ENCODE measurements around the gene GABBR2. TPM values are rescaled to one million over a fixed set of nuclear protein-coding genes. Genes with fewer than 3 reads are reported as not detected.
"Not testable (repeated sequence)": the region's sequence is repeated elsewhere in the genome, so short reads cannot be mapped to it uniquely, and the experiment has no call there.

GABBR2 gene
- total RNA-seq, 1 experiment from 2014 or later = not detected

GRCh38 chr9:98590101-98590500 lies 118.6 kb downstream of the GABBR2 start:
- no peak overlapping the region for H3K27ac ChIP-seq (ENCODE audit: low read depth, low read length, poor library complexity, severe bottlenecking)
- TF ChIP-seq EZH2 (IDR thresholded peaks at IDR 0.05; ENCODE audit: borderline replicate concordance, low read depth, low read length, poor library complexity, severe bottlenecking) (no peak), CTCF (conservative IDR thresholded peaks at IDR 0.05; ENCODE audit: low read depth, low read length) (no peak)
- ChIA-PET CTCF (no interaction called here), POLR2A (ENCODE audit: low non-redundant PET) (no interaction called here)
- H3K4me3 ChIP-seq (ENCODE audit: low read depth, low read length, poor library complexity, severe bottlenecking) = no peak overlapping the region
- intact Hi-C loops (cut with micrococcal nuclease; ENCODE audit: unreplicated experiment) = no loop called here
- no peaks in the 10 kb centered on the region for H3K9me3 ChIP-seq (ENCODE audit: low read depth, low read length, poor library complexity, severe bottlenecking)
- peaks cover 21% of the 10 kb centered on the region for H3K27me3 ChIP-seq (replicated peaks; ENCODE audit: insufficient read depth, low read depth, low read length, poor library complexity)
- DNase-seq (ENCODE audit: low spot score) = no peak
- H3K36me3 ChIP-seq (ENCODE audit: insufficient read depth, low read length, poor library complexity, severe bottlenecking) = no peaks in the 10 kb centered on the region
- no peaks in the 10 kb centered on the region for H3K4me1 ChIP-seq (ENCODE audit: insufficient read depth, low read length, poor library complexity, severe bottlenecking)
- BruUV-seq (replicated peaks) = no TSS peak

GRCh38 chr9:98589102-98589501 lies 119.6 kb downstream of the GABBR2 start:
- no peak overlapping the region for H3K4me3 ChIP-seq (ENCODE audit: low read depth, low read length, poor library complexity, severe bottlenecking)
- CTCF ChIA-PET = no interaction called here
- TF ChIP-seq EZH2 (IDR thresholded peaks at IDR 0.05; ENCODE audit: borderline replicate concordance, low read depth, low read length, poor library complexity, severe bottlenecking) = no peak
- intact Hi-C loops (cut with micrococcal nuclease; ENCODE audit: unreplicated experiment) = no loop called here
- POLR2A ChIA-PET (ENCODE audit: low non-redundant PET) = no interaction called here
- peaks cover 21% of the 10 kb centered on the region for H3K27me3 ChIP-seq (replicated peaks; ENCODE audit: insufficient read depth, low read depth, low read length, poor library complexity)
- DNase-seq (ENCODE audit: low spot score) = no peak
- no peaks in the 10 kb centered on the region for H3K4me1 ChIP-seq (ENCODE audit: insufficient read depth, low read length, poor library complexity, severe bottlenecking)
- no peak overlapping the region for H3K27ac ChIP-seq (ENCODE audit: low read depth, low read length, poor library complexity, severe bottlenecking)
- no peaks in the 10 kb centered on the region for H3K36me3 ChIP-seq (ENCODE audit: insufficient read depth, low read length, poor library complexity, severe bottlenecking)
- no TSS peak for BruUV-seq (replicated peaks)
- no peaks in the 10 kb centered on the region for H3K9me3 ChIP-seq (ENCODE audit: low read depth, low read length, poor library complexity, severe bottlenecking)

GRCh38 chr9:98584853-98585438 lies 123.8 kb downstream of the GABBR2 start:
- BruUV-seq (replicated peaks); H3K27ac ChIP-seq (ENCODE audit: low read depth, low read length, poor library complexity, severe bottlenecking); DNase-seq (ENCODE audit: low spot score); H3K4me1 ChIP-seq (ENCODE audit: insufficient read depth, low read length, poor library complexity, severe bottlenecking); H3K9me3 ChIP-seq (ENCODE audit: low read depth, low read length, poor library complexity, severe bottlenecking); H3K36me3 ChIP-seq (ENCODE audit: insufficient read depth, low read length, poor library complexity, severe bottlenecking); H3K4me3 ChIP-seq (ENCODE audit: low read depth, low read length, poor library complexity, severe bottlenecking); CTCF ChIA-PET; intact Hi-C loops (cut with micrococcal nuclease; ENCODE audit: unreplicated experiment): not testable (repeated sequence)
- POLR2A ChIA-PET (ENCODE audit: low non-redundant PET) = interaction anchor here (0.6 kb wide), 1 partner anchor 9 kb away, joined by 3 read pairs; no protein-coding TSS in a partner anchor
- H3K27me3 ChIP-seq (replicated peaks; ENCODE audit: insufficient read depth, low read depth, low read length, poor library complexity) = peaks cover 52% of the 10 kb centered on the region

GRCh38 chr9:98584059-98584458 lies 124.7 kb downstream of the GABBR2 start:
- H3K4me1 ChIP-seq (ENCODE audit: insufficient read depth, low read length, poor library complexity, severe bottlenecking) = no peaks in the 10 kb centered on the region
- no peak overlapping the region for H3K4me3 ChIP-seq (ENCODE audit: low read depth, low read length, poor library complexity, severe bottlenecking)
- TF ChIP-seq CTCF (conservative IDR thresholded peaks at IDR 0.05; ENCODE audit: low read depth, low read length) (no peak), EZH2 (IDR thresholded peaks at IDR 0.05; ENCODE audit: borderline replicate concordance, low read depth, low read length, poor library complexity, severe bottlenecking) (no peak)
- peaks cover 57% of the 10 kb centered on the region for H3K27me3 ChIP-seq (replicated peaks; ENCODE audit: insufficient read depth, low read depth, low read length, poor library complexity)
- H3K36me3 ChIP-seq (ENCODE audit: insufficient read depth, low read length, poor library complexity, severe bottlenecking) = no peaks in the 10 kb centered on the region
- ChIA-PET POLR2A (ENCODE audit: low non-redundant PET) (no interaction called here), CTCF (no interaction called here)
- no peaks in the 10 kb centered on the region for H3K9me3 ChIP-seq (ENCODE audit: low read depth, low read length, poor library complexity, severe bottlenecking)
- intact Hi-C loops (cut with micrococcal nuclease; ENCODE audit: unreplicated experiment) = no loop called here
- no peak overlapping the region for H3K27ac ChIP-seq (ENCODE audit: low read depth, low read length, poor library complexity, severe bottlenecking)
- no peak for DNase-seq (ENCODE audit: low spot score)
- no TSS peak for BruUV-seq (replicated peaks)

Data from A673 (cell line).